GM23248 (cell line): Measurements from ENCODE around the gene RPL26. TPM values are rescaled to one million over a fixed set of nuclear protein-coding genes. Genes with fewer than 3 reads are reported as not detected.

ENCODE experiments used
- DNase-seq: peaks from one replicate; pipeline ENCODE4 v3.0.0-alpha.2; 2015
- H2AFZ ChIP-seq: fragments of 200-600 bp; sonication (generic); 2 replicates; pipeline ENCODE4 v1.6.1; 2016; ENCODE audit warnings: antibody characterized with exemption
- H3F3A ChIP-seq: fragments of 200-600 bp; sonication (generic); 2 replicates; pipeline ENCODE4 v1.6.1; 2016; ENCODE audit warnings: mild to moderate bottlenecking, antibody characterized with exemption, mixed run types; ENCODE audit not compliant: insufficient read depth
- H3K27ac ChIP-seq: fragments of 200-600 bp; sonication (generic); 2 replicates; pipeline ENCODE4 v1.5.1; 2016; ENCODE audit warnings: mild to moderate bottlenecking
- H3K27me3 ChIP-seq: fragments of 200-600 bp; sonication (generic); replicated peaks from 2 replicates; pipeline ENCODE4 v1.6.1; 2016; ENCODE audit warnings: mild to moderate bottlenecking; ENCODE audit not compliant: insufficient read depth
- H3K36me3 ChIP-seq: fragments of 200-600 bp; sonication (generic); 2 replicates; pipeline ENCODE4 v1.6.1; 2016; ENCODE audit warnings: low read depth, mild to moderate bottlenecking
- H3K4me1 ChIP-seq: fragments of 200-600 bp; sonication (generic); 2 replicates; pipeline ENCODE4 v1.6.1; 2016; ENCODE audit warnings: mild to moderate bottlenecking; ENCODE audit not compliant: insufficient read depth
- H3K4me2 ChIP-seq: fragments of 200-600 bp; sonication (generic); one replicate; pipeline ENCODE4 v1.6.1; 2016; ENCODE audit warnings: mild to moderate bottlenecking; ENCODE audit not compliant: unreplicated experiment
- H3K4me3 ChIP-seq: fragments of 200-600 bp; sonication (generic); 2 replicates; pipeline ENCODE4 v1.5.1; 2016; ENCODE audit warnings: mild to moderate bottlenecking
- H3K79me2 ChIP-seq: fragments of 200-600 bp; sonication (generic); 2 replicates; pipeline ENCODE4 v1.6.1; 2016; ENCODE audit warnings: mild to moderate bottlenecking; ENCODE audit not compliant: insufficient read depth
- H3K9ac ChIP-seq: fragments of 200-600 bp; sonication (generic); 2 replicates; pipeline ENCODE4 v1.6.1; 2016; ENCODE audit warnings: mild to moderate bottlenecking
- H3K9me2 ChIP-seq: fragments of 200-600 bp; sonication (generic); 2 replicates; pipeline ENCODE4 v1.6.1; 2016; ENCODE audit warnings: mixed run types, mild to moderate bottlenecking, moderate library complexity; ENCODE audit not compliant: insufficient read depth
- H3K9me3 ChIP-seq: fragments of 200-600 bp; sonication (generic); one replicate; pipeline ENCODE4 v1.6.1; 2017; ENCODE audit warnings: low read depth
- H4K20me1 ChIP-seq: fragments of 200-600 bp; sonication (generic); 2 replicates; pipeline ENCODE4 v1.6.0; 2016; ENCODE audit not compliant: insufficient read depth
- EZH2 ChIP-seq: fragments of 200-600 bp; sonication (generic); IDR thresholded peaks from 2 replicates; pipeline ENCODE4 v1.6.1; 2018; ENCODE audit warnings: antibody characterized with exemption, mild to moderate bottlenecking; ENCODE audit not compliant: insufficient read depth, poor library complexity, severe bottlenecking
- EZH2phosphoT487 ChIP-seq: fragments of 200-600 bp; sonication (generic); IDR thresholded peaks from 2 replicates; pipeline ENCODE4 v1.6.1; 2018; ENCODE audit warnings: antibody characterized with exemption, moderate library complexity, mild to moderate bottlenecking, low read depth; ENCODE audit not compliant: insufficient read depth
- WGBS, 2 experiments: methylation state at CpG; one replicate each; pipeline ENCODE4 v1.1.6; 2015 to 2017; ENCODE audit warnings: low lambda C conversion rate in 2 of 2, low coverage in 1 of 2; ENCODE audit errors: missing lambda C conversion rate in 2 of 2; 5-methylcytosine and 5-hydroxymethylcytosine counted together
- in situ Hi-C: fragments of 300-500 bp; cut with MboI; formaldehyde crosslinking; loops from 2 replicates; pipeline ENCODE4 v1.15.0; 2020
- polyA plus RNA-seq: library from polyadenylated mRNA; unstranded; fragments of >200 nt; fragmentation: Nextera tagmentation; extraction: Ambion mirVana; gene quantifications from 2 replicates; pipeline ENCODE4 v1.2.1, GENCODE V29; 2016
- total RNA-seq: library from RNA; depleted of rRNA; stranded (reverse); fragments of >200 nt; shearing (Covaris generic); gene quantifications from 2 replicates; pipeline ENCODE4 v1.2.3, GENCODE V29; 2014

Gene RPL26
- total and polyA plus RNA-seq, 2 experiments from 2014 or later, result 522 to 2,122 TPM

DNA sequence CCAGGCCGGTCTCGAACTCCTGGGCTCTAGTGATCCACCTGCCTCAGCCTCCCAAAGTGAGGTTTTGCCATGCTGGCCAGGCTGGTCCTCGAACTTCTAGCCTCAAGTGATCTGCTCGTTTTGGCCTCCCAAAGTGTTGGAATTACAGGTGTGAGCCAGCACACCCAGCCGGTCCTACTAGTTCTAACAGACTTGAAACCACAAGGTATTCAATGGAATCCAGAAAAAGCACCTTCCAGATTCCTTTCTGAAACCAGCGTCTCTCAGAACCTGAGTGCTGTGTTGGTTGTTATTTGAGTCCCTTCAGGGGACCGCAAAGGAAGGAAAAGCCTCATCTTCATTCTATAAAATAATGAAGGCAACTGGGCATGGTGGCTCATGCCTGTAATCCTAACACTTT, 10.6 kb downstream of the RPL26 start:
- Histone ChIP-seq H3K9ac (no peak overlapping the region), H4K20me1 (no peaks in the 10 kb centered on the region), H3K4me1 (peaks cover 8% of the 10 kb centered on the region; the same call in 1 of the 2 replicates), H3K27me3 (no peaks in the 10 kb centered on the region), H3K79me2 (peaks cover 5% of the 10 kb centered on the region; the same call in 1 of the 2 replicates), H3K4me2 (no peak overlapping the region), H2AFZ (no peak overlapping the region), H3K27ac (no peak overlapping the region), H3K36me3 (peaks cover 18% of the 10 kb centered on the region), H3K4me3 (no peak overlapping the region), H3K9me3 (no peaks in the 10 kb centered on the region), H3F3A (peaks cover 8% of the 10 kb centered on the region), H3K9me2 (no peaks in the 10 kb centered on the region)
- no peak for TF ChIP-seq EZH2phosphoT487
- TF ChIP-seq EZH2, result no peak
- in situ Hi-C loops, result no loop called here
- no peak for DNase-seq
- 75 to 82% methylated on average over 7 of the region's 7 CpGs for WGBS, 2 experiments

DNA sequence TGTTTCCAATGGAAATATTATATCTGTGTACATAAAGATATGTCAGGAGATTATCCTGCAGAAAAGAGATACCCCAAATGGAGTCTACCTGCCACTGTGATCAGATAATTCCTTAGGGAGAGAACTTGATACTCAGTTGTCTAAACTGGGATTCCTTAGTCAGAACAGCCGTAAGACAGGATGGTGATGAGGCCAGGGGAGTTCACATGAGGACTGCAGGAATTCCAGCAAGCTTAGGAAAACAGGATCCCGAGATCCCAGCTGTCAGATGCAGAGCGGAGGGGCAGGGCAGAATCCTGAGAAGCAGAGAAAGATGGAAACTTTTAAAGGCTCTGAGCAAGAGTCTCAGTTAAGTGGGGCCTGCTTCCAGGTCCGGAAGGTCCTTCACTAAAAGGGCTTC, 11.2 kb downstream of the RPL26 start:
- Histone ChIP-seq H3K27ac (no peak overlapping the region), H3K9me3 (no peaks in the 10 kb centered on the region), H3K9me2 (no peaks in the 10 kb centered on the region), H3K4me2 (no peak overlapping the region), H3K27me3 (no peaks in the 10 kb centered on the region), H2AFZ (no peak overlapping the region), H4K20me1 (no peaks in the 10 kb centered on the region), H3K36me3 (peaks cover 12% of the 10 kb centered on the region; the same call in 1 of the 2 replicates), H3K79me2 (peaks cover 5% of the 10 kb centered on the region; the same call in 1 of the 2 replicates), H3K4me1 (peaks cover 9% of the 10 kb centered on the region), H3F3A (peaks cover 4% of the 10 kb centered on the region), H3K9ac (no peak overlapping the region), H3K4me3 (no peak overlapping the region)
- in situ Hi-C loops, result no loop called here
- 79 to 86% methylated on average over 4 of the region's 4 CpGs for WGBS, 2 experiments
- TF ChIP-seq EZH2phosphoT487, result no peak
- TF ChIP-seq EZH2, result no peak
- no peak for DNase-seq

GRCh38 chr17:8369944-8370343, 13.0 kb downstream of the RPL26 start:
- in situ Hi-C loops, result no loop called here
- Histone ChIP-seq H2AFZ (no peak overlapping the region), H3K27ac (no peak overlapping the region), H3K4me2 (no peak overlapping the region), H3K27me3 (no peaks in the 10 kb centered on the region), H3K9ac (no peak overlapping the region), H3K9me3 (no peaks in the 10 kb centered on the region), H4K20me1 (no peaks in the 10 kb centered on the region), H3F3A (peaks cover 19% of the 10 kb centered on the region; the same call in 1 of the 2 replicates), H3K9me2 (no peaks in the 10 kb centered on the region), H3K4me3 (no peak overlapping the region), H3K79me2 (peaks cover under 1% of the 10 kb centered on the region; the same call in 1 of the 2 replicates), H3K4me1 (peaks cover 18% of the 10 kb centered on the region), H3K36me3 (peaks cover 12% of the 10 kb centered on the region; the same call in 1 of the 2 replicates)
- no peak for DNase-seq
- WGBS, 2 experiments, result 97 to 98% methylated on average over 8 of the region's 8 CpGs
- TF ChIP-seq EZH2 (no peak), EZH2phosphoT487 (no peak)

DNA sequence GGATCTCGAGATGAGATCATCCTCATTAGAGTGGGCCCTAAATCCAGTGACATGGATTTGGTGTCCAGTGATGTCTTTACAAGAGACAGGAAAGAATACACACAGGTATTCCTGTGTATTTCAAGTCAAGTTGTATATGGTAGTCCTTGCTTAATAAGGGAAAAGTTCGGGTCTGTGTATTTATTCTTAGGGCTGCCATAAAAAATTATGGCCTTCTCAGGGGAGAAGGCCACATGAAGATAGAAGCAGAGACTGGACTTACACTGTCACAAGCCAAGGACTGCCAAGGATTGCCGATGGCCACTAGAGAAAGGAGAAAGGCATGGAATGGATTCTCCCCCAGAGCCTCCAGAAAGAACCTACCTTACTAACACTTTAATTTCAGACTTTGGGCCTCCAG, 14.8 kb downstream of the RPL26 start:
- in situ Hi-C loops, result no loop called here
- TF ChIP-seq EZH2phosphoT487 (no peak), EZH2 (no peak)
- no peak overlapping the region for H3K9ac ChIP-seq
- no peaks in the 10 kb centered on the region for H3K79me2 ChIP-seq
- H2AFZ ChIP-seq, result no peak overlapping the region
- H3K27me3 ChIP-seq, result no peaks in the 10 kb centered on the region
- peaks cover 12% of the 10 kb centered on the region; the same call in 1 of the 2 replicates for H3K36me3 ChIP-seq
- no peaks in the 10 kb centered on the region for H3K9me2 ChIP-seq
- no peak overlapping the region for H3K4me3 ChIP-seq
- H4K20me1 ChIP-seq, result no peaks in the 10 kb centered on the region
- no peaks in the 10 kb centered on the region for H3K9me3 ChIP-seq
- H3F3A ChIP-seq, result peaks cover 22% of the 10 kb centered on the region
- 94% methylated on average over 3 of the region's 3 CpGs for WGBS, 2 experiments
- H3K27ac ChIP-seq, result no peak overlapping the region
- no peak overlapping the region for H3K4me2 ChIP-seq
- H3K4me1 ChIP-seq, result peaks cover 26% of the 10 kb centered on the region
- DNase-seq, result no peak
